Mammary epithelial cell (primary cell): ENCODE data around the gene DIAPH3.

Experiments
- CTCF ChIP-seq, 2 donors: IDR thresholded peaks in 1 of 2; conservative IDR thresholded peaks in 1 of 2; 2 replicates each; pipeline ENCODE4 v1.5.1; 2011 to 2012; ENCODE audit warnings: inconsistent platforms in 2 of 2, low read length in 2 of 2, mild to moderate bottlenecking in 2 of 2, control low read depth in 1 of 2, low read depth in 1 of 2; ENCODE audit not compliant: insufficient read depth in 1 of 2; ENCODE audit errors: extremely low read depth in 1 of 2
- EZH2 ChIP-seq: IDR thresholded peaks from 2 replicates; pipeline ENCODE4 v1.6.1; 2012; ENCODE audit warnings: low read length, inconsistent platforms, borderline replicate concordance

- no peak for TF ChIP-seq EZH2
- no peak for TF ChIP-seq CTCF (conservative IDR thresholded peaks at IDR 0.05 in 1 of 2, IDR thresholded peaks at IDR 0.05 in 1 of 2; ENCODE audit: extremely low read depth in 1 of 2, insufficient read depth in 1 of 2, low read depth in 1 of 2, low read length in 2 of 2)
Measured at GRCh38 chr13:59738921-59739320, 424.8 kb downstream of the DIAPH3 start.
